B cell (primary cell): ENCODE measurements around the gene CDC14A. TPM values are rescaled to one million over a fixed set of nuclear protein-coding genes. Genes with fewer than 3 reads are reported as not detected.
"Not testable (repeated sequence)": the region's sequence is repeated elsewhere in the genome, so short reads cannot be mapped to it uniquely, and the experiment has no call there.

Experiments
- ATAC-seq: fragments of 200-7000 bp; cut with Tn5 transposase; one replicate; pipeline ENCODE4 v1.10.0; 2021; ENCODE audit warnings: low read depth, mild to moderate bottlenecking, moderate number of reproducible peaks, moderate library complexity
- CTCF ChIA-PET: fragments of 350-600 bp; sonication (Branson Sonifier 250); formaldehyde crosslinking; loops from one replicate; lab custom pipeline; 2021; ENCODE audit warnings: antibody characterized with exemption, inconsistent platforms; lab: Charles Lee
- POLR2A ChIA-PET: fragments of 350-600 bp; sonication (Branson Sonifier 250); formaldehyde crosslinking; loops from one replicate; lab custom pipeline; 2021; ENCODE audit warnings: antibody characterized with exemption; lab: Charles Lee
- DNase-seq: peaks from one replicate; pipeline ENCODE4 v3.0.0; 2013
- H2AFZ ChIP-seq: 2 replicates; pipeline ENCODE4 v1.6.1; 2012; ENCODE audit warnings: mild to moderate bottlenecking, low read depth, low read length; ENCODE audit not compliant: insufficient read depth, poor library complexity, severe bottlenecking
- H3K27ac ChIP-seq, 2 donors: 1 replicate in 1 of 2; 2 replicates in 1 of 2; pipeline ENCODE4 v1.5.1; 2012 to 2013; ENCODE audit warnings: low read length in 2 of 2, mild to moderate bottlenecking in 2 of 2, moderate library complexity in 1 of 2
- H3K27me3 ChIP-seq, 4 experiments: fragments of 200-600 bp in 1 of 4; sonication (generic) in 1 of 4; replicated peaks in 1 of 4; 1 replicate in 2 of 4; 2 replicates in 2 of 4; pipeline versions ENCODE4 v1.6.1 to v1.7.0; 2013 to 2016; ENCODE audit warnings: low read length in 3 of 4, mild to moderate bottlenecking in 2 of 4, mixed read lengths in 1 of 4, moderate library complexity in 1 of 4; ENCODE audit not compliant: insufficient read depth in 4 of 4, control insufficient read depth in 3 of 4; ENCODE audit errors: control extremely low read depth in 1 of 4
- H3K36me3 ChIP-seq, 2 experiments: replicated peaks in 1 of 2; 1 replicate in 1 of 2; 2 replicates in 1 of 2; pipeline versions ENCODE4 v1.6.1 to v1.7.1; 2013; ENCODE audit warnings: low read length in 1 of 2; ENCODE audit not compliant: insufficient read depth in 2 of 2, control insufficient read depth in 1 of 2; ENCODE audit errors: control extremely low read depth in 1 of 2, extremely low read depth in 1 of 2
- H3K4me1 ChIP-seq, 2 donors: fragments of 200-600 bp in 1 of 2; sonication (generic) in 1 of 2; 1 replicate in 1 of 2; 2 replicates in 1 of 2; pipeline versions ENCODE4 v1.5.1 to v1.6.1; 2013 to 2017; ENCODE audit warnings: low read length in 2 of 2; ENCODE audit not compliant: control insufficient read depth in 2 of 2, insufficient read depth in 2 of 2
- H3K4me2 ChIP-seq: replicated peaks from 2 replicates; pipeline ENCODE3; 2012; ENCODE audit warnings: mild to moderate bottlenecking, low read depth, low read length; ENCODE audit not compliant: poor library complexity, severe bottlenecking
- H3K4me3 ChIP-seq, 5 experiments: fragments of 200-600 bp in 1 of 5; sonication (generic) in 1 of 5; 1 replicate in 3 of 5; 2 replicates in 2 of 5; pipeline versions ENCODE4 v1.5.1 to v1.7.0; 2011 to 2016; ENCODE audit warnings: low read length in 4 of 5, mild to moderate bottlenecking in 4 of 5, low read depth in 2 of 5, control low read depth in 1 of 5, moderate library complexity in 1 of 5; ENCODE audit not compliant: insufficient read depth in 1 of 5; ENCODE audit errors: control extremely low read depth in 1 of 5, extremely low read depth in 1 of 5
- H3K79me2 ChIP-seq: fragments of 200-600 bp; sonication (generic); one replicate; pipeline ENCODE4 v1.6.0; 2016; ENCODE audit warnings: low read length; ENCODE audit not compliant: control insufficient read depth, insufficient read depth
- H3K9ac ChIP-seq: fragments of 200-600 bp; sonication (generic); 2 replicates; pipeline ENCODE4 v1.6.1; 2017; ENCODE audit warnings: mild to moderate bottlenecking, low read length, moderate library complexity
- H3K9me3 ChIP-seq, 3 donors: one replicate each; pipeline versions ENCODE4 v1.6.1 to v1.7.1; 2013; ENCODE audit warnings: low read length in 2 of 3; ENCODE audit not compliant: control insufficient read depth in 2 of 3, insufficient read depth in 1 of 3; ENCODE audit errors: control extremely low read depth in 1 of 3
- H4K20me1 ChIP-seq: 2 replicates; pipeline ENCODE4 v1.6.0; 2012; ENCODE audit warnings: mild to moderate bottlenecking, low read length; ENCODE audit not compliant: insufficient read depth, control insufficient read depth, poor library complexity, severe bottlenecking
- H3K27ac Mint-ChIP-seq: one replicate; pipeline ENCODE4 v1.8.0; 2021; ENCODE audit warnings: mixed read lengths
- H3K27me3 Mint-ChIP-seq: one replicate; pipeline ENCODE4 v1.8.0; 2021; ENCODE audit warnings: mixed read lengths
- H3K4me1 Mint-ChIP-seq: one replicate; pipeline ENCODE4 v1.8.0; 2021; ENCODE audit warnings: mixed read lengths
- H3K4me3 Mint-ChIP-seq: one replicate; pipeline ENCODE4 v1.8.0; 2021; ENCODE audit warnings: mixed read lengths
- H3K9me3 Mint-ChIP-seq: one replicate; pipeline ENCODE4 v1.8.0; 2022; ENCODE audit warnings: mixed read lengths; ENCODE audit not compliant: insufficient read depth
- WGBS: methylation state at CpG from one replicate; pipeline ENCODE4 v1.1.5; 2013; ENCODE audit warnings: missing lambda C conversion rate; ENCODE audit not compliant: insufficient coverage; 5-methylcytosine and 5-hydroxymethylcytosine counted together
- intact Hi-C: fragments of 100-400 bp; cut with micrococcal nuclease; formaldehyde crosslinking; loops from one replicate; pipeline ENCODE4 v1.10.0; 2022
- polyA plus RNA-seq: library from polyadenylated mRNA; depleted of rRNA; stranded (reverse); fragments of >200 nt; gene quantifications from 2 replicates; pipeline ENCODE4 v1.2.3, GENCODE V29; 2012
- total RNA-seq, 2 donors: library from RNA; stranded (reverse); fragments of 120-200 nt in 1 of 2; gene quantifications; 1 replicate in 1 of 2; 2 replicates in 1 of 2; pipeline versions ENCODE4 v1.2.3 to v1.2.4, GENCODE V29; 2013 to 2022

CDC14A gene
- total and polyA plus RNA-seq, 2 donors (not counting 1 experiment from before 2014, with no cell fraction given): 6.1 to 41.7 TPM

- WGBS: no CpG with 5 or more reads among the region's 5 CpGs
- intact Hi-C loops, H3K9me3 Mint-ChIP-seq, H3K4me3 ChIP-seq, ATAC-seq, H3K4me2 ChIP-seq, H2AFZ ChIP-seq, H3K27ac Mint-ChIP-seq, H3K4me3 Mint-ChIP-seq, H3K36me3 ChIP-seq, H3K27ac ChIP-seq, H3K27me3 Mint-ChIP-seq, H3K4me1 ChIP-seq, POLR2A ChIA-PET, H3K27me3 ChIP-seq, DNase-seq, CTCF ChIA-PET, H3K9me3 ChIP-seq, H3K9ac ChIP-seq: not testable (repeated sequence)
- peaks cover 46% of the 10 kb centered on the region for H3K79me2 ChIP-seq
- peaks cover 26% of the 10 kb centered on the region for H3K4me1 Mint-ChIP-seq
- peaks cover 11% of the 10 kb centered on the region for H4K20me1 ChIP-seq
Measured at GRCh38 chr1:100373953-100374352, 21.6 kb downstream of the CDC14A start.

GRCh38 chr1:100376890-100377289 is 24.6 kb downstream of the CDC14A start:
- H3K79me2 ChIP-seq: peaks cover 17% of the 10 kb centered on the region
- H3K4me2 ChIP-seq, H3K4me1 ChIP-seq, POLR2A ChIA-PET, H3K27me3 ChIP-seq, H3K4me3 Mint-ChIP-seq, H4K20me1 ChIP-seq, H2AFZ ChIP-seq, intact Hi-C loops, H3K27me3 Mint-ChIP-seq, H3K4me3 ChIP-seq, ATAC-seq, H3K27ac ChIP-seq, DNase-seq, H3K27ac Mint-ChIP-seq, H3K9me3 Mint-ChIP-seq, H3K9ac ChIP-seq, CTCF ChIA-PET, H3K36me3 ChIP-seq, H3K9me3 ChIP-seq: not testable (repeated sequence)
- WGBS: 100% methylated on average over 1 of the region's 6 CpGs
- peaks cover 27% of the 10 kb centered on the region for H3K4me1 Mint-ChIP-seq
